Measurements from ENCODE around the gene FBXO24. TPM values are rescaled to one million over a fixed set of nuclear protein-coding genes. Genes with fewer than 3 reads are reported as not detected.
A peak's percentile ranks its signal among the peaks of the same experiment; 100 is the strongest.

Gene FBXO24
- total and polyA plus RNA-seq, 10 of the 15 experiments (the other 5 are each of a cell fraction or from before 2014, with no cell fraction given) = 0.11 to 0.96 (median 0.27) TPM; not detected in 4

GRCh38 chr7:100585511-100586265 is 440 bp upstream of the FBXO24 start, which contains the start of gene LRCH4:
Gene LRCH4, minus strand, starts transcription at chr7:100586129. Its CDS starts 29 bp downstream, at chr7:100586100.
- POLR2A ChIA-PET = interaction anchor here (0.5 to 4.3 kb wide), 28 partner anchors 10 to 364 kb away, joined by 3 to 47 read pairs (median 6); partner anchors contain the start of genes AGFG2, GNB2, MOSPD3 and POP7
- H2AFZ ChIP-seq (ENCODE audit: control insufficient read depth, low read depth, low read length) = peak within 1 kb of the TSS; percentile 95
- peak within 1 kb of the TSS; percentile 88 for H3K27ac ChIP-seq (ENCODE audit: control insufficient read depth, insufficient read depth)
- TF ChIP-seq ZBTB33 (IDR thresholded peaks at IDR 0.05) (no peak), SREBF1 (IDR thresholded peaks at IDR 0.05; ENCODE audit: low read length) (no peak), ZNF687 (IDR thresholded peaks at IDR 0.05) (no peak; the same call in 1 of the 2 replicates), ASH2L (IDR thresholded peaks at IDR 0.05; ENCODE audit: borderline replicate concordance, low read depth) (no peak), TAF1 (IDR thresholded peaks at IDR 0.05; ENCODE audit: borderline replicate concordance, low read depth, low read length) (peak; percentile 95), HCFC1 (IDR thresholded peaks at IDR 0.05; ENCODE audit: low read length) (peak; percentile 61), POU2F2 (IDR thresholded peaks at IDR 0.05; ENCODE audit: borderline replicate concordance, low read depth, low read length) (peak; percentile 73; the same call in 2 of the 3 replicates), E2F4 (IDR thresholded peaks at IDR 0.05; ENCODE audit: low read depth, low read length) (peak; percentile 16; the same call in 1 of the 2 replicates), ZBTB40 (IDR thresholded peaks at IDR 0.05; ENCODE audit: borderline replicate concordance) (no peak), SIN3A (IDR thresholded peaks at IDR 0.05; ENCODE audit: low read depth, low read length) (no peak; the same call in none of the 2 replicates)

More at GRCh38 chr7:100585511-100586265, 440 bp upstream of the FBXO24 start, which contains the start of gene LRCH4:
- WGBS (ENCODE audit: insufficient coverage, insufficient replicate concordance, low lambda C conversion rate, missing lambda C conversion rate) = 1% methylated on average over 49 of the region's 61 CpGs
- intact Hi-C loops (cut with micrococcal nuclease; ENCODE audit: unreplicated experiment) = loop anchor here (1.0 kb wide), 1 partner anchor 106 kb away; no protein-coding TSS in a partner anchor
- peaks cover 24% of the 10 kb centered on the region for H3K4me1 ChIP-seq (ENCODE audit: control insufficient read depth, insufficient read depth, low read length)
- DNase-seq (ENCODE audit: low read depth, low spot score) (no peak), FAIRE-seq (no peak), ATAC-seq (peak; percentile 42)
- H3K79me2 ChIP-seq (ENCODE audit: control insufficient read depth, insufficient read depth, low read length) = peaks cover 32% of the 10 kb centered on the region
- ChIA-PET SMC1A (ENCODE audit: uncharacterized antibody, unreplicated experiment) (interaction anchor here (0.6 to 4.6 kb wide), 16 partner anchors 11 to 136 kb away, joined by 3 to 19 read pairs (median 4); partner anchors contain the start of genes AGFG2, MOSPD3 and POP7), CTCF (interaction anchor here (0.9 to 11.6 kb wide), 19 partner anchors 13 to 607 kb away, joined by 3 to 190 read pairs (median 5); partner anchors contain the start of genes GIGYF1, MOSPD3, POP7 and PPP1R35), RAD21 (ENCODE audit: unreplicated experiment) (interaction anchor here (0.8 to 4.2 kb wide), 22 partner anchors 14 to 267 kb away, joined by 3 to 21 read pairs (median 5); partner anchors contain the start of genes AGFG2, GIGYF1, MOSPD3 and POP7)
- H3K36me3 ChIP-seq (ENCODE audit: control insufficient read depth in 2 of 2, insufficient read depth in 2 of 2, low read length in 1 of 2) = peaks cover 4 to 9% of the 10 kb centered on the region in 2 experiments
- H4K20me1 ChIP-seq (ENCODE audit: control insufficient read depth, insufficient read depth) = no peaks in the 10 kb centered on the region
- BruUV-seq (replicated peaks) = no TSS peak
- H3K4me3 ChIP-seq = peak within 1 kb of the TSS; percentile 83
- in situ Hi-C loops (cut with MboI) = no loop called here
- peak within 1 kb of the TSS; percentile 99 for H3K4me2 ChIP-seq (ENCODE audit: control insufficient read depth, insufficient read depth)
- H3K9ac ChIP-seq (ENCODE audit: control insufficient read depth, insufficient read depth, low read length) = peak within 1 kb of the TSS; percentile 86
- H3K9me3 ChIP-seq (replicated peaks; ENCODE audit: control insufficient read depth, insufficient read depth, low read length) = no peaks in the 10 kb centered on the region
- no peaks in the 10 kb centered on the region for H3K27me3 ChIP-seq (replicated peaks in 1 of 2; ENCODE audit: control insufficient read depth in 2 of 2, insufficient read depth in 2 of 2, low read length in 1 of 2)

Measured in GM12878 (cell line).